Activated CD4-positive, alpha-beta memory T cell treated with anti-CD3 and anti-CD28 coated beads, Interleukin-2, amount 10 ng/mL, durations not matched to agents 7 days and 5 days (primary cell): ENCODE measurements around the gene PHLDB3. TPM values are rescaled to one million over a fixed set of nuclear protein-coding genes. Genes with fewer than 3 reads are reported as not detected.
"Not testable (repeated sequence)": the region's sequence is repeated elsewhere in the genome, so short reads cannot be mapped to it uniquely, and the experiment has no call there.

Experiments used
- CTCF ChIA-PET: fragments of 350-600 bp; sonication (Branson Sonifier 250); formaldehyde crosslinking; loops from one replicate; lab custom pipeline; 2021; ENCODE audit warnings: antibody characterized with exemption, inconsistent platforms; lab: Charles Lee
- POLR2A ChIA-PET: fragments of 350-600 bp; sonication (Branson Sonifier 250); formaldehyde crosslinking; loops from one replicate; lab custom pipeline; 2021; ENCODE audit warnings: antibody characterized with exemption; lab: Charles Lee
- DNase-seq: peaks from one replicate; pipeline ENCODE4 v3.0.0-alpha.2; 2020
- H3K27ac Mint-ChIP-seq: one replicate; pipeline ENCODE4 v1.8.0; 2021; ENCODE audit warnings: mild to moderate bottlenecking, mixed read lengths
- H3K27me3 Mint-ChIP-seq: one replicate; pipeline ENCODE4 v1.8.0; 2021; ENCODE audit warnings: mixed read lengths
- H3K36me3 Mint-ChIP-seq: one replicate; pipeline ENCODE4 v1.8.0; 2021; ENCODE audit warnings: low read depth, mixed read lengths
- H3K4me1 Mint-ChIP-seq: one replicate; pipeline ENCODE4 v1.8.0; 2021; ENCODE audit warnings: mixed read lengths
- H3K4me3 Mint-ChIP-seq: one replicate; pipeline ENCODE4 v1.8.0; 2021; ENCODE audit warnings: mild to moderate bottlenecking, mixed read lengths
- H3K9me3 Mint-ChIP-seq: one replicate; pipeline ENCODE4 v1.8.0; 2021; ENCODE audit warnings: mixed read lengths
- total RNA-seq, 2 experiments: library from RNA; stranded (reverse); gene quantifications; one replicate each; pipeline ENCODE4 v1.2.3, GENCODE V29; 2021

PHLDB3 gene
- total RNA-seq = 10 to 100 TPM; 12.0 to 15.2 TPM

GRCh38 chr19:43504426-43505185, at the start of gene PHLDB3:
Gene PHLDB3, minus strand, starts transcription at chr19:43504746. Its CDS starts 628 bp downstream, at chr19:43504118.
- peak; percentile 61 for DNase-seq
- Mint-ChIP-seq H3K27ac (peak within 1 kb of the TSS; percentile 97), H3K36me3 (peaks cover 27% of the 10 kb centered on the region), H3K9me3 (no peaks in the 10 kb centered on the region), H3K4me1 (peaks cover 32% of the 10 kb centered on the region), H3K4me3 (peak within 1 kb of the TSS; percentile 96), H3K27me3 (no peaks in the 10 kb centered on the region)
- CTCF ChIA-PET = interaction anchor here (0.9 to 5.0 kb wide), 14 partner anchors 8 to 119 kb away, joined by 3 to 41 read pairs (median 5); no protein-coding TSS in a partner anchor
- POLR2A ChIA-PET = interaction anchor here (1.2 to 3.1 kb wide), 14 partner anchors 14 to 164 kb away, joined by 3 to 37 read pairs (median 8); partner anchors contain the start of genes IRGQ, LYPD3, ZNF575 and ZNF576

GRCh38 chr19:43553656-43554055, 49.1 kb upstream of the PHLDB3 start:
- DNase-seq = no peak
- peaks cover 28% of the 10 kb centered on the region for H3K36me3 Mint-ChIP-seq
- no peak overlapping the region for H3K4me3 Mint-ChIP-seq
- no peaks in the 10 kb centered on the region for H3K27me3 Mint-ChIP-seq
- no peak overlapping the region for H3K27ac Mint-ChIP-seq
- ChIA-PET POLR2A (interaction anchor here (1.2 to 1.9 kb wide), 2 partner anchors 20 to 42 kb away, joined by 3 to 6 read pairs; partner anchors contain the start of genes IRGQ and ZNF575), CTCF (interaction anchor here (2.9 to 14.8 kb wide), 3 partner anchors 21 to 42 kb away, joined by 19 to 208 read pairs (median 22); partner anchors contain the start of genes IRGQ, PINLYP, XRCC1 and ZNF576)
- H3K4me1 Mint-ChIP-seq = peaks cover 8% of the 10 kb centered on the region
- no peaks in the 10 kb centered on the region for H3K9me3 Mint-ChIP-seq

- H3K9me3 Mint-ChIP-seq = no peaks in the 10 kb centered on the region
- H3K27me3 Mint-ChIP-seq = no peaks in the 10 kb centered on the region
- no peak overlapping the region for H3K4me3 Mint-ChIP-seq
- peaks cover 26% of the 10 kb centered on the region for H3K36me3 Mint-ChIP-seq
- ChIA-PET CTCF (interaction anchor here (3.5 to 14.8 kb wide), 2 partner anchors 24 to 43 kb away, joined by 19 to 208 read pairs; partner anchors contain the start of genes IRGQ and ZNF576), POLR2A (interaction anchor here (1.9 kb wide), 1 partner anchor 43 kb away, joined by 6 read pairs; the partner anchor contains the start of gene IRGQ)
- H3K4me1 Mint-ChIP-seq = peaks cover 8% of the 10 kb centered on the region
- no peak for DNase-seq
- H3K27ac Mint-ChIP-seq = no peak overlapping the region
These were observed 48.1 kb upstream of the PHLDB3 start for GRCh38 chr19:43552616-43553015.

- POLR2A ChIA-PET = no interaction called here
- DNase-seq = no peak
- Mint-ChIP-seq H3K4me1 (peaks cover 8% of the 10 kb centered on the region), H3K9me3 (no peaks in the 10 kb centered on the region), H3K36me3 (peaks cover 26% of the 10 kb centered on the region), H3K27me3 (no peaks in the 10 kb centered on the region), H3K4me3 (no peak overlapping the region), H3K27ac (no peak overlapping the region)
- CTCF ChIA-PET = interaction anchor here (0.6 to 14.8 kb wide), 2 partner anchors 10 to 44 kb away, joined by 3 to 208 read pairs; partner anchors contain the start of genes IRGQ and ZNF576
These were observed 47.6 kb upstream of the PHLDB3 start for GRCh38 chr19:43552198-43552450.

- ChIA-PET POLR2A (no interaction called here), CTCF (interaction anchor here (0.6 to 14.8 kb wide), 2 partner anchors 10 to 44 kb away, joined by 3 to 208 read pairs; partner anchors contain the start of genes IRGQ and ZNF576)
- no peaks in the 10 kb centered on the region for H3K27me3 Mint-ChIP-seq
- peaks cover 26% of the 10 kb centered on the region for H3K36me3 Mint-ChIP-seq
- H3K4me1 Mint-ChIP-seq = peaks cover 8% of the 10 kb centered on the region
- H3K27ac Mint-ChIP-seq = no peak overlapping the region
- no peaks in the 10 kb centered on the region for H3K9me3 Mint-ChIP-seq
- DNase-seq = no peak
- no peak overlapping the region for H3K4me3 Mint-ChIP-seq
These were observed 47.1 kb upstream of the PHLDB3 start for GRCh38 chr19:43551399-43552197.

GRCh38 chr19:43548706-43549105, 44.2 kb upstream of the PHLDB3 start:
- no peaks in the 10 kb centered on the region for H3K27me3 Mint-ChIP-seq
- no peak overlapping the region for H3K4me3 Mint-ChIP-seq
- no peaks in the 10 kb centered on the region for H3K9me3 Mint-ChIP-seq
- CTCF ChIA-PET = interaction anchor here (0.7 to 2.2 kb wide), 2 partner anchors 13 to 46 kb away, joined by 3 to 8 read pairs; partner anchors contain the start of gene IRGQ
- peaks cover 32% of the 10 kb centered on the region for H3K36me3 Mint-ChIP-seq
- POLR2A ChIA-PET = no interaction called here
- no peak overlapping the region for H3K27ac Mint-ChIP-seq
- no peaks in the 10 kb centered on the region for H3K4me1 Mint-ChIP-seq
- DNase-seq = no peak

- H3K27me3 Mint-ChIP-seq, DNase-seq, CTCF ChIA-PET, H3K4me3 Mint-ChIP-seq, H3K9me3 Mint-ChIP-seq, H3K27ac Mint-ChIP-seq, POLR2A ChIA-PET, H3K4me1 Mint-ChIP-seq: not testable (repeated sequence)
- H3K36me3 Mint-ChIP-seq = peaks cover 40% of the 10 kb centered on the region
These were observed 43.4 kb upstream of the PHLDB3 start for GRCh38 chr19:43547926-43548325.

GRCh38 chr19:43546581-43546980, 42.0 kb upstream of the PHLDB3 start:
- ChIA-PET CTCF (interaction anchor here (0.8 kb wide), 1 partner anchor 9 kb away, joined by 3 read pairs; no protein-coding TSS in a partner anchor), POLR2A (no interaction called here)
- H3K36me3 Mint-ChIP-seq = peaks cover 42% of the 10 kb centered on the region
- H3K27ac Mint-ChIP-seq = no peak overlapping the region
- no peak for DNase-seq
- no peaks in the 10 kb centered on the region for H3K27me3 Mint-ChIP-seq
- no peak overlapping the region for H3K4me3 Mint-ChIP-seq
- no peaks in the 10 kb centered on the region for H3K9me3 Mint-ChIP-seq
- no peaks in the 10 kb centered on the region for H3K4me1 Mint-ChIP-seq

GRCh38 chr19:43545981-43546380, 41.4 kb upstream of the PHLDB3 start:
- ChIA-PET POLR2A (no interaction called here), CTCF (no interaction called here)
- Mint-ChIP-seq H3K9me3 (no peaks in the 10 kb centered on the region), H3K4me1 (no peaks in the 10 kb centered on the region), H3K4me3 (no peak overlapping the region), H3K27me3 (no peaks in the 10 kb centered on the region), H3K36me3 (peaks cover 42% of the 10 kb centered on the region), H3K27ac (no peak overlapping the region)
- no peak for DNase-seq

GRCh38 chr19:43545276-43545675, 40.7 kb upstream of the PHLDB3 start:
- POLR2A ChIA-PET = no interaction called here
- no peaks in the 10 kb centered on the region for H3K27me3 Mint-ChIP-seq
- H3K36me3 Mint-ChIP-seq = peaks cover 41% of the 10 kb centered on the region

GRCh38 chr19:43544077-43544476, 39.5 kb upstream of the PHLDB3 start:
- no peaks in the 10 kb centered on the region for H3K27me3 Mint-ChIP-seq
- peaks cover 46% of the 10 kb centered on the region for H3K36me3 Mint-ChIP-seq
- POLR2A ChIA-PET = interaction anchor here (1.0 kb wide), 1 partner anchor 11 kb away, joined by 3 read pairs; no protein-coding TSS in a partner anchor
- H3K27ac Mint-ChIP-seq = no peak overlapping the region
- CTCF ChIA-PET = interaction anchor here (1.3 kb wide), 1 partner anchor 11 kb away, joined by 6 read pairs; no protein-coding TSS in a partner anchor
- peaks cover 3% of the 10 kb centered on the region for H3K9me3 Mint-ChIP-seq
- H3K4me1 Mint-ChIP-seq = no peaks in the 10 kb centered on the region
- H3K4me3 Mint-ChIP-seq = no peak overlapping the region
- no peak for DNase-seq

More at GRCh38 chr19:43545276-43545675, 40.7 kb upstream of the PHLDB3 start:
- DNase-seq = no peak
- CTCF ChIA-PET = interaction anchor here (1.3 kb wide), 1 partner anchor 10 kb away, joined by 6 read pairs; no protein-coding TSS in a partner anchor
- Mint-ChIP-seq H3K4me1 (no peaks in the 10 kb centered on the region), H3K4me3 (no peak overlapping the region), H3K27ac (no peak overlapping the region), H3K9me3 (no peaks in the 10 kb centered on the region)

- no peaks in the 10 kb centered on the region for H3K27me3 Mint-ChIP-seq
- peaks cover 7% of the 10 kb centered on the region for H3K9me3 Mint-ChIP-seq
- peaks cover 62% of the 10 kb centered on the region for H3K36me3 Mint-ChIP-seq
- H3K27ac Mint-ChIP-seq = no peak overlapping the region
- H3K4me1 Mint-ChIP-seq = no peaks in the 10 kb centered on the region
- DNase-seq = no peak
- no peak overlapping the region for H3K4me3 Mint-ChIP-seq
- POLR2A ChIA-PET = no interaction called here
- CTCF ChIA-PET = interaction anchor here (2.0 kb wide), 1 partner anchor 13 kb away, joined by 5 read pairs; no protein-coding TSS in a partner anchor
These were observed 37.5 kb upstream of the PHLDB3 start for GRCh38 chr19:43541920-43542650.
